HG03520 (cell line): ENCODE measurements around the gene SLC4A2.

Experiments
- ATAC-seq: cut with Tn5 transposase; IDR thresholded peaks from one replicate; pipeline ENCODE4 v1.9.1; 2021; ENCODE audit warnings: mild to moderate bottlenecking, moderate library complexity; ENCODE audit not compliant: unreplicated experiment

The SLC4A2 gene

DNA sequence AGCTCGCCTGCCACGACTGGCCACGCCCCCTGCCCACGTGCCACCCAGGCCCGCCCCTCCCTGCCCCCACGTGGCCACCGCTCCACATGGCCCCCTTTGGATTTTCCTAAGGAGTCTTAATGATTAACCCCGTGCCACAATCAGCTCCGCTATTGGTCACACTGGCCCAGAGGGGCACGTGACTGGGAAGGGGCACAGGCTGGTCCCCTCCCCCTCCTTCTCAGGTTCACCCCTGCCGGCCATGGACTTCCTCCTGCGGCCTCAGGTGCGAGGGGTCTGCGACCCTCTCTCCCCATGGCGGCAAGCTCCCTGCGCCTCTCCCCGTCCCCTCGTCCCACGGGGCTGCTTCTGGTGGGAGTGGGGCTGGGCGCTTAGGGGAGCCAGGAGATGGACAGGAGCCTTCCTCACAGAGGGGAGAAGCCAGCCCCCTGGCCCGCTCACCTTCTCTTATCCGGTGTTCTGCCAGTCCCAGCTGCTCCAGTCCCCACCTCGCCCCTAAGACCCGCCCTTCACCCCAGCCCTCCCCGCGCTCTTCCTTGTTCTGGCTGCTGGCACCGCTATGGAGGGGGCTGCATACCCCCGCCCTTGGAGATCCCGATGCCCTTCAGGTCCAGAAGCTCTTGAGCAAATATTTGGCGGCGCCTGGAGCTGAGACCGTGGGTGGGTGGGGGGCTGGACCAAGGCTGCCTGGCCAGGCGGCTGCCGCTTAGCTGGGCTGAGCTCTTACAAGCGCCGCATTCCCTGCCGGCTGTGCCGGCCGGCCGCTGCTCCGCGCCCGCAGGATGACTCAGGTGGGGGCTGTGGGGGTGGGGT lies 3.2 kb downstream of the SLC4A2 start:
- ATAC-seq = no peak

DNA sequence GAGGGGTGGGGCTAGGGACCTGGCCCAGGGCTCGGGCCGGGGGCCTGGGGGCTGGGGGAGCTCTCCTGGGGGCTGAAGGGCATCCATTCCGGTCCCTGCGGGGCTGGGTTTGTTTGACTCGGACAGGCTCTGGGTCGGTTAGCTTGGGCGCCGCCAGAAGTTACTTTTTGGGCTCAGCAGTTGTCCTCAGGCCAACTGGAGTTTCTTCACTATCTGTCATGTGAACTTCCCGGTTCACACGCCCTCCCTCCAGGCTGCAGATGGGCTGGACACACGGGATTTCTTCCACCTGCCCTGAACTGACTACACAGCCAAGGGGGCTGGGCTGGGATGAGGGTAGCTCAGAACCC lies 3.8 kb downstream of the SLC4A2 start:
- no peak for ATAC-seq

DNA sequence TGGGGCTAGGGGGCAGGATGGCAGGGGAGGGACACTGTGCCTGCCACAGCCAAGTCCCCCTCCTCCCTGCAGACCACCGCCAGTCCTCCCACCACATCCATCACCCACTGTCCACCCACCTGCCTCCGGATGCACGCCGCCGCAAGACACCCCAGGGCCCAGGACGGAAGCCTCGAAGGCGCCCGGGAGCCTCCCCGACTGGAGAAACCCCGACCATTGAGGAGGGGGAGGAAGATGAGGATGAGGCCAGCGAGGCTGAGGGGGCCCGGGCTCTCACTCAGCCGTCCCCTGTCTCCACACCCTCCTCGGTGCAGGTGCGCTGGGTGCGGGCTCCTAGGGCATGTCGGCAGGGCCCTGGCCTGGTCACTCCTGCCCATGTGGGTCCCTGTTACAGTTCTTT lies 5.1 kb downstream of the SLC4A2 start:
- ATAC-seq = no peak

DNA sequence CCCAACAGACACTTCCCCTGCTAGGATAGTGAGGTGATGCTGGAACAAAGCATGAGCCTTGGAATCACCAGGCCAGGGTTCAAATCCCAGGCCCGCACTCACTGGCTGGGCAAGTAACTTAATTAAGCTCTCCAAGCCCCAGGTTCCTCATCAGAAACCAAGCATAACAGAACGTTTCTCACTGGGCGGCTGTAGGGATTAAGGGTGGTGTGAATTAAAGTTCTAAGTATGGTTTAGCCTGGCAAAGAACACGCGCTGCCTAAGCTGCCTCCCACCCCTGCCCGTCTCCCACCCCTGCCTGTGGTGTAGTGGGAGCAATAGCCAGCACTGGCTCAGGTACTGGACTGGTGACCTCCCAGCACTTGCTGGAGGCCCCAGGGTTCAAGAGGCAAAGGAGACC lies 5.6 kb downstream of the SLC4A2 start:
- no peak for ATAC-seq

DNA sequence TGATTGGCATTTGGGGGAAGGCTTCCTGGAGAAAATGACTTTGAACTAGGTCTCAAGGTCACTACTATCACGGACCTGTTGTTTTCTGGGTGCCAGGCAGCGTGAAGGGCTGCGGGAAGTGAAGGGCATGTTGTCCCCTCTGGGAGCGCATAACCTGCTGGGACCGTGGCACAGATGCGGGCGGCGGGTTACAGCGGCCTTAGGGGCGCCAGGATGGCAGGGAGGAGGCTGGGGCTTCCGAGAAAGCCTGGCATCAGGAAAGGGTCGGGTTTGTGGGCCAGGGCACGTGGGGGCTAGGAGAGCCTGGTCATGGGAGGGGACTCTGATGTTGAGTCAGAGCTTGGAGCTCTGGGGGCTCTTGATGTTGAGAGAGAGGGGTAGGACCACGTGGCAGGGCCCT lies 6.1 kb downstream of the SLC4A2 start:
- ATAC-seq = no peak

DNA sequence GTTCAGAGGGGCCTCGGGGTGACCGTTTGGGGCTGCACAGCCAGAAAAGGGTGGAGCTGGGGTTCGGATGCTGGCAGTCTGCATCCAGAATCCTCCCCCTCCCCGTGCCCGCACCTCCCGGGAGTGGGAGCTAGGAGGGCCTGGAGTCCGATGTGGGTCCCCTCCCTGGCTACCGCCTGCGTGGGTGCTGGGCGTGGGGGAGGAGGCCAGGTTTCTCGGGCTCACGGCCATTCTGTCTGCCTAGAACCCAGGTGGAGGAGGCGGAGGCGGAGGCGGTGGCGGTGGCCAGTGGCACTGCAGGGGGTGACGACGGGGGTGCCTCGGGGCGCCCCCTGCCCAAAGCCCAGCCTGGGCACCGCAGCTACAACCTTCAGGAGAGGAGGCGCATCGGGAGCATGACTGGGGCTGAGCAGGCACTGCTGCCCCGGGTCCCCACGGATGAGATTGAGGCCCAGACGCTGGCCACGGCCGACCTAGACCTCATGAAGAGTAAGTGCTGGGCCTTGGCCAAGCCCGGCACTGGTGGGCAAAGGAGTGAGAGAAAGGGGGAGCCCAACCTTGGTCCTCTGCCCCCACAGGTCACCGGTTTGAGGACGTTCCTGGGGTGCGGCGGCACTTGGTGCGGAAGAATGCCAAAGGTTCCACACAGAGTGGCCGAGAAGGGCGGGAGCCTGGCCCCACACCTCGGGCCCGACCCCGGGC lies 7.0 kb downstream of the SLC4A2 start:
- no peak for ATAC-seq

DNA sequence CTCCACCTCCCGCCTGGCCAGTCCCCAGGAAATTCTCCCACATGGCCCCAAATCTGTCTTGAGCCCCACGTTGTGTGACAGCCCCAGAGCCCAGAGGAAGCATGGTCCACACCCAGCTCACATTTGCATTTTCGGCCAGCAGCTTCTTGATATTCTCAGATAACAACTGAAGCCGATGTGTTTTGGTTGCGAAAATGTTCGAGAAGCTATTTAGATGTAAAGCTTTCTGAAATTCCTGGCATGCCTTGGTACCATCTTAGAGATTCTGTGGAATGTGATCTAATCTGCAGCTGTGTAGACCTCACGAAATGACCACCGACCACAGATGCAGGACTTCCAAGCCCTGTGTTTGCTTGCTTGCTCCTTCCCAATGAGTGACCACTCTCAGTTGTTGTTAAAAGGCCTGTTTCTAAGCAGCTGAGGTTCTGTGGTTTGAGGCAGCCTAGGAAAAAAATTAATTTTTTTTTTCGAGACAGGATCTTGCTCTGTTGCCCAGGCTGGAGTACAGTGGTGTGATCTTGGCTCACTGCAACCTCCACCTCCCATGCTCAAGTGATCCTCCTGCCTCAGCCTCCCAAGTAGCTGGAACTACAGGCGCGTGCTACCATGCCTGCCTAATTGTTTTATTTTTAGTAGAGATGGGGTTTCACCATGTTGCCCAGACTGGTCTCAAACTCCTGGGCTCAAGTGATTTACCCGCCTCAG lies 8.8 kb downstream of the SLC4A2 start:
- ATAC-seq = no peak

DNA sequence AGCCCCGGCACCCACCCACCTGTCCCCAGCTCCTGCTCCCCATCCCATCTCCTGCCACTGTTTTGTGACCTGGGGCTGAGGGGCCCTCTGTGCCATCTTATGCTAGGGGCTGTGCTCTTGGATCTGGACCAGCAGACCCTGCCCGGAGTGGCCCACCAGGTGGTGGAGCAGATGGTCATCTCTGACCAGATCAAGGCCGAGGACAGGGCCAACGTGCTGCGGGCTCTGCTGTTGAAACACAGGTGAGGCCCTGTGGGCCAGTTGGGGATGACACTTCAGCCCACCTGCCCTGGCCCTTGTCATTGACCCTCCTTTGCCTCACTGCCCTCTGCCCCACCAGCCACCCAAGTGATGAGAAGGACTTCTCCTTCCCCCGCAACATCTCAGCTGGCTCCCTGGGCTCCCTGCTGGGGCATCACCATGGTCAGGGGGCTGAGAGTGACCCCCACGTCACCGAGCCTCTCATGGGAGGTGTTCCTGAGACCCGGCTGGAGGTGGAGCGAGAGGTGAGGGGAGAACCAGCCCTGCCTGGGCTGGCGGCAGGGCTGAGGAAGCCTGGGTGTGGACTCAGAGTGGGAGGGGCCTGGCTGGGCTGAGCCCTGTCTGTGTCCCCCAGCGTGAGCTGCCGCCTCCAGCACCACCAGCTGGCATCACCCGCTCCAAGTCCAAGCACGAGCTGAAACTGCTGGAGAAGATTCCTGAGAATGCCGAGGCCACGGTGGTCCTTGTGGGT lies 10.6 kb downstream of the SLC4A2 start:
- no peak for ATAC-seq

DNA sequence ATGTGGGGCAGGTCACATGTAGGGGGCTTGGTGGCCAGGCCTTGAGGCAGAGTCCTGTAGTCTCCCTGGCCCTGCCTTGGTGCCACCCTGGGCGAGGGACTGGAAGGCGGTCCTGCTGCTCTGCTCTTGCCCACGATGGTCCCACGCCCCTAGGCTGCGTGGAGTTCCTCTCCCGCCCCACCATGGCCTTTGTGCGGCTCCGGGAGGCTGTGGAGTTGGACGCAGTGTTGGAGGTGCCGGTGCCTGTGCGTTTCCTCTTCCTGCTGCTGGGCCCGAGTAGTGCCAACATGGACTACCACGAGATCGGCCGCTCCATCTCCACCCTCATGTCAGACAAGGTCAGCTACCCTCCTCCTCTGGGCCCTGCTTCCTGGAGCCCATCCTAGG lies 11.2 kb downstream of the SLC4A2 start:
- no peak for ATAC-seq

DNA sequence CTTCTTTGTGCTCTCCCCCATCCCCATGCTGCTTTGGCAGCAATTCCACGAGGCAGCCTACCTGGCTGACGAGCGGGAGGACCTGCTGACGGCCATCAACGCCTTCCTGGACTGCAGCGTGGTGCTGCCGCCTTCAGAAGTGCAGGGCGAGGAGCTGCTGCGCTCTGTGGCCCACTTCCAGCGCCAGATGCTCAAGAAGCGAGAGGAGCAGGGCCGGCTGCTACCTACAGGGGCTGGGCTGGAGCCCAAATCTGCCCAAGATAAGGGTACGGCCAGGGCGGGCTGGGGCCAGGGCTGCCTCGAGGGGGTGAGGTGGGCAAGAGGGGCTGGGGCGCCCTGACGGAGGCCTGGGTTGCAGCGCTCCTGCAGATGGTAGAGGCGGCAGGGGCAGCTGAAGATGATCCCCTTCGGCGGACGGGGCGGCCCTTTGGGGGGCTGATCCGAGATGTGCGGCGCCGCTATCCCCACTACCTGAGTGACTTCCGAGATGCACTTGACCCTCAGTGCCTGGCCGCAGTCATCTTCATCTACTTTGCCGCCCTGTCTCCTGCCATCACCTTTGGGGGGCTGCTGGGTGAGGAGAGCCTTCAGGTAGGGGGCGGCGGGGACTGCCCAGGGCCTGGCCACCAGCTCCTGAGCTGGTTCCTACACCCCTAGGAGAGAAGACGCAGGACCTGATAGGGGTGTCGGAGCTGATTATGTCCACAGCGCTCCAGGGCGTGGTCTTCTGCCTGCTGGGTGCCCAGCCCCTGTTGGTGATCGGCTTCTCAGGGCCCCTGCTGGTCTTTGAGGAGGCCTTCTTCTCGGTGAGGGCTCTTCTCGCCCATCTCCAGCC lies 11.9 kb downstream of the SLC4A2 start:
- no peak for ATAC-seq

DNA sequence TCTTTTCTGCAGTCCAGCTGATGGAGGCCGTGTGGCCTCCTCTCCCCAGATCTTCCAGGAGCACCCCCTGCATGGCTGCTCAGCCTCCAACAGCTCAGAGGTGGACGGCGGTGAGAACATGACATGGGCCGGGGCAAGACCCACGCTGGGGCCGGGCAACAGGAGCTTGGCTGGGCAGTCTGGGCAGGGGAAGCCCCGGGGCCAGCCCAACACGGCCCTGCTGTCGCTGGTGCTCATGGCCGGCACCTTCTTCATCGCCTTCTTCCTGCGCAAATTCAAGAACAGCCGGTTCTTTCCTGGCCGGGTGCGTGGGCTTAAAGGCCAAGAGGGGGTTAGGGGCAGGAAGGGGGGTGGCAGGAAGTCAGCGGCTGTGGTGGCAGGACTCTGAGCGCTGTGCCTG lies 14.6 kb downstream of the SLC4A2 start:
- ATAC-seq = no peak

DNA sequence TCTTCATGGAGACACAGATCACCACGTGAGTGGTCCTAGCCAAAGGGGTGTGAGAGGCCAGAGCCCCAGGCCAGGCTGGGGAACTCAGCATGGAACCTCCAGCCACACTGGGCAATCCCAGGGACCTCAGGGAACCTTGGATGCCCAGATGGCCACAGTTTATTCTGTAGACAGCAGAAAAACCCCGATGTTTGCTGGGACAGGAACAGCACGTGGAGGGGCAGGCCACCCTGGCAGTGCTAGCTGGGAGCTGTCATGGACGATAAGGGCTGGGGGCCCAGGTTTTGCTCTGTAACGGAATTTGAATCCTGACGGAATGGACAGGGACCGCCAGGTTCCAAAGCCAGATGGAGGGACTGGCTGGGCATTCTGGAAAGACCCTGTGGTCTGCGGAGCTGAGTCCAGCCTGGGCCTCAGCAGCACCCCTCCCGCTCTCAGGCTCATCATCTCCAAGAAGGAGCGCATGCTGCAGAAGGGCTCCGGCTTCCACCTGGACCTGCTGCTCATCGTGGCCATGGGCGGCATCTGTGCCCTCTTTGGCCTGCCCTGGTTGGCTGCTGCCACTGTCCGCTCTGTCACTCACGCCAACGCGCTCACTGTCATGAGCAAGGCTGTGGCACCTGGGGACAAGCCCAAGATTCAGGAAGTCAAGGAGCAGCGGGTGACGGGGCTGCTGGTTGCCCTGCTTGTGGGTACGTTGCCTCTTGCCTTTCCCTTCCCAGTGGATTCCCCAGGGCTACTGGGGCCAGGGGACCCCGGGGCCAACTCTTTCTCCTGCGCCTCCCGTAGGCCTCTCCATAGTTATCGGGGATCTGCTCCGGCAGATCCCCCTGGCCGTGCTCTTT lies 15.7 kb downstream of the SLC4A2 start:
- no peak for ATAC-seq

DNA sequence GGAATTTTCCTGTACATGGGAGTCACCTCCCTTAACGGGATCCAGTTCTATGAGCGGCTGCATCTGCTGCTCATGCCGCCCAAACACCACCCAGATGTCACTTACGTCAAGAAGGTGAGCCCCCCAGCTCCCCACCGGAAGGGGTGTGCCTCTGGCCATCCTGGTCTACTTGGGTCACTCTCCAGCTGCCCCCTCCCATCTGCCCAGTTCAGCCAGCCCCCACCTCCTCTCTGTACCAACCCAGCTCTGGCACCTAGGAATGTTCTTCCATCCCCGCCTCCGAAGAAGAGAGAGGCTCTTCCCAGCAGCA lies 16.2 kb downstream of the SLC4A2 start:
- no peak for ATAC-seq

DNA sequence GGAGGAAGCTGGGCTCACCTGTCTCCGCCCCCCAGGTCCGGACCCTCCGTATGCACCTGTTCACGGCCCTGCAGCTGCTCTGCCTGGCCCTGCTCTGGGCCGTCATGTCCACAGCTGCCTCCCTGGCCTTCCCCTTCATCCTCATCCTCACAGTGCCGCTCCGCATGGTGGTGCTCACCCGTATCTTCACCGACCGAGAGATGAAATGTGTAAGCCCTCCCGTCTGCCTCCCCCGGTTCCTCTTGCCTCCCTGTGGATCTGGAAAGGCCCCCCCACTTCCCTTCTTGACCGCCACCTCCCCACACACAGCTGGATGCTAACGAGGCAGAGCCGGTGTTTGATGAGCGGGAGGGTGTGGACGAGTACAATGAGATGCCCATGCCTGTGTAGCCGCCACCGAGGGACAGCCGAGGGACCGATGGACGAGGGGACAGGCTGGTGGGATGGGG lies 16.6 kb downstream of the SLC4A2 start:
- no peak for ATAC-seq

DNA sequence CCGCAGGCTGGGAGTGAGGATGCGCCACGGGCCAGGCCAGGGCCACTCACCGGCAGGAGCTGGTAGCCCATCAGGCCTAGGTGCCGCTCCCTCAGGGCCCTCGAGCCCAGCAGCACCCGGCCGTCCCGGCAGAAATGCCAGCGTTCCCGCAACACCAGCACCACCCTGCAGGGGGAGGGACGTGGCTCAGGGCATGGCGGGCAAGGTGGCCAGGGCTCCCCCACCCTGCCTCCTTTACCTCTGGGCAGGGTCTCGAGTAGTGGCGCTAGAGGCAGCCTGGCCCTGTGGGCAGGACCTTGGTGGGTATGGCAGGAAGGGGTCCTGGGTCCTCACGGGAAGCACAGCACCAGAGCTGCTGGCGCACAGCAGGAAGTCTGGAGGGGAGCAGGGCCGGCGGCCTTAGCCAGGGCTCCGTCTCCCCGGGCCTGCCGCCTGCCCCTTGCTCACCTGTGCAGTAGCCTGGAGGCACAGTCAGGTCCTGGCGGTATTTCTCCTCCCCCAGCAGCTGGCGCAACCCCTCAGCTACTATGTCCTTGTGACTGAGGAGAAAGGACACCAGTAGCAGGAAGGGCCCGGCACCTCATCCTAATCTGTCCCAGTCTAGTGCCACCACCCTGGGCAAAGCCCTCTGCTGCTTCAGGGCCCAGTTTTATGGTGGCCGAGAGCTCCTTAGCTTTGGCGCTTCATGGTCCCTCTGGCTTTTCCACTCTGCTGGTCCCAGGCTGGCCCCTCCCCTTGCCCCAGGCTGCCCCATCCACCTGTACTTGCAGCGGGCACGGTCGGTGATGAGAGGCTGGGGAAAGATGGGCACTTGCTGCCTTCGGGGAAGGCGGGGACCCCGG lies 17.7 kb downstream of the SLC4A2 start:
- ATAC-seq = no peak

DNA sequence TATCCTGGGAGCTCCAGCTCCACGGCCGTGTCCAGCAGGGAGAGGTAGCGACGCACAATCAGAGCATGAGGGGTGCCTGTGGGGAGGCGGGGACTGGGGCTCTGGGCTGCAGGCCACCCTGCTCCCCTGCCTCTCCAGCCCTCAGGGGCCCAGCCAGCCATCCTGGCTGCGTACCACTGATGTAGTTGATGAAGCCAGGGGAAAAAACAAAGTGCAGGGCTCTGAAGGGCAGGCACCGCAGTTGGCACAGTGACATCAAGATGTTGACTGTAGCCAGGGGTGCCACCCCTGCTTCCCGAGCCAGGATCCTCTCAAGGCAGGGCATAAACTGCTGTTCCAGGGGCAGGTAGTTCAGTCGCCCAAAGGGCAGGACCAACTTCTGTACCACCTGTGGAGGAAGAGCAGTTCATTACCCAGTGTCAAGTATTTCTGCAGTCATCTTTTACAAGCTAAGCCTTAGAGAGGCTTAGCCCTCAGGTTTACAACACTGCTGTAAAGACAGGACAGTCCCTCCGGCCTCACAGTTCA lies 18.4 kb downstream of the SLC4A2 start:
- no peak for ATAC-seq

DNA sequence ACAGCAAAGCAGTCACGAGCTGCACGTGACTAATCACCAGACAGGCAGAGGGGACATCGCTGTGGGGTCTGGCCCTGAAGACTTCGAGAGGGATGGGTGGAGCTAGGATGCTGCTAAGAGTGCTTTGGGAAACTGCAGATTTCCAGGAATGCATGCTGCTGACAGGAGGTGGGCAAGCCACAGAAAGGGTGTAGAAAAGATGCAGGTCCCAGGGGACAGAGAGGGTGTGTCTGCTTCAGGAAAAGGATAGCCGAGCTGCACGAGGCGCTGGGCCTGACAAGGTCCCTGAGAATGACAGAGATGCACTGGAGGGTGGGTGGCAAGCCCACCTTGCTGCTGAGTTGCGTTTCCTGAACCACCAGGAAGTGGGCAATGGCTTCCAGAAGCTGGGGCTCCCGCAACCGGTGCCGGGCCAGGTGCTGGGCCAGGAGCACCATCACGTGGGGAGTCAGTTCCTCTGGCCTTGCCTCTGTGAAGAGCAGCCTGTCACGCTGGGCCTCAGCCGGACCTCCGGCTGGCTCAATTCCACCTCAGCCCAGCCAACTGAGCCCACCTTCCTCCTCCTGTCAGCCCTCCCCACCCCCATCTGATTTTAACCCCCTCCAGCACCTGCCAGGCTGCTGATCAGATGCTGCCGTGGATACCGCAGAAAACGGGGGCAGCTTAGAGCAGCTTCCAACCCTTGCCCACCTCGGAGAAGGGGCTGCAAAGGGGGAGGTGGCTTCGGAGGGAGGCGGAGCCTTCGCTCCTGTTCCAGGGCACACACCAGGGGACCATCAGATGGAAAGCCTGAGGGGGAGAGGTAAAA lies 19.0 kb downstream of the SLC4A2 start:
- no peak for ATAC-seq
